GM18505 (cell line): Measurements from ENCODE around the gene MAP4K5.
"Not testable (repeated sequence)": the region's sequence is repeated elsewhere in the genome, so short reads cannot be mapped to it uniquely, and the experiment has no call there.

Source experiments
- ATAC-seq: cut with Tn5 transposase; IDR thresholded peaks from one replicate; pipeline ENCODE4 v1.9.1; 2021; ENCODE audit not compliant: unreplicated experiment
- POLR2A ChIP-seq: IDR thresholded peaks from 4 replicates; pipeline ENCODE4 v1.6.1; 2011; ENCODE audit warnings: borderline replicate concordance; ENCODE audit not compliant: insufficient read depth, insufficient read length; ENCODE audit errors: extremely low read depth

The MAP4K5 gene

GRCh38 chr14:50541159-50541567, 8.8 kb upstream of the MAP4K5 start:
- no peak for TF ChIP-seq POLR2A
- ATAC-seq = no peak

- no peak for ATAC-seq
- TF ChIP-seq POLR2A = no peak
These were observed 6.7 kb upstream of the MAP4K5 start for GRCh38 chr14:50539051-50539450.

GRCh38 chr14:50538034-50538433, 5.7 kb upstream of the MAP4K5 start:
- ATAC-seq = not testable (repeated sequence)

GRCh38 chr14:50534997-50535396, 2.6 kb upstream of the MAP4K5 start:
- no peak for TF ChIP-seq POLR2A

GRCh38 chr14:50534416-50534815, 2.0 kb upstream of the MAP4K5 start:
- TF ChIP-seq POLR2A = no peak
- no peak for ATAC-seq

More at GRCh38 chr14:50534997-50535396, 2.6 kb upstream of the MAP4K5 start:
- no peak for ATAC-seq

- ATAC-seq = no peak
- no peak for TF ChIP-seq POLR2A
These were observed 1.4 kb upstream of the MAP4K5 start for GRCh38 chr14:50533806-50534205.

GRCh38 chr14:50533241-50533705, 904 bp upstream of the MAP4K5 start:
- TF ChIP-seq POLR2A = no peak
- ATAC-seq = no peak

GRCh38 chr14:50531595-50532501, 521 bp downstream of the MAP4K5 start:
- ATAC-seq = peak; percentile 43
- TF ChIP-seq POLR2A = no peak

GRCh38 chr14:50530794-50531365, 1.5 kb downstream of the MAP4K5 start:
- no peak for TF ChIP-seq POLR2A
- no peak for ATAC-seq

GRCh38 chr14:50530358-50530757, 2.0 kb downstream of the MAP4K5 start:
- no peak for ATAC-seq

GRCh38 chr14:50529288-50530179, 2.8 kb downstream of the MAP4K5 start:
- ATAC-seq = no peak
- TF ChIP-seq POLR2A = no peak

More at GRCh38 chr14:50530358-50530757, 2.0 kb downstream of the MAP4K5 start:
- TF ChIP-seq POLR2A = no peak

GRCh38 chr14:50528000-50528399, 4.4 kb downstream of the MAP4K5 start:
- no peak for TF ChIP-seq POLR2A
- ATAC-seq = no peak
